ENCODE data around the gene TMEM107.

- TF ChIP-seq CTCF (IDR thresholded peaks at IDR 0.05) (no peak), POLR2A (IDR thresholded peaks at IDR 0.05) (no peak)
These were observed 28.9 kb downstream of the TMEM107 start for GRCh38 chr17:8147141-8147804.

Data from esophagus squamous epithelium (tissue), 4 donors.